Activated CD4-positive, alpha-beta T cell treated with anti-CD3 and anti-CD28 coated beads, Interleukin-2, Interleukin-4, amounts not matched to agents 100 ng/mL and 50 ng/mL, durations not matched to agents 16 hours and 8 hours (primary cell): ENCODE data around the gene FAM186B.

Experiments used
- DNase-seq: peaks from one replicate; pipeline ENCODE4 v3.0.0-alpha.2; 2020; ENCODE audit warnings: low spot score

Gene FAM186B

GRCh38 chr12:49552014-49552413 lies 53.4 kb downstream of the FAM186B start:
- DNase-seq, result no peak

GRCh38 chr12:49550693-49551252 lies 54.7 kb downstream of the FAM186B start:
- no peak for DNase-seq

- no peak for DNase-seq
Measured at GRCh38 chr12:49549735-49550692, 55.4 kb downstream of the FAM186B start.

GRCh38 chr12:49548822-49549648 lies 56.4 kb downstream of the FAM186B start:
- no peak for DNase-seq

- DNase-seq, result no peak
Measured at GRCh38 chr12:49548481-49548821, 57.0 kb downstream of the FAM186B start.

- no peak for DNase-seq
Measured at GRCh38 chr12:49547090-49547690, 58.2 kb downstream of the FAM186B start.

- DNase-seq, result no peak
Measured at GRCh38 chr12:49546481-49546880, 59.0 kb downstream of the FAM186B start.

- no peak for DNase-seq
Measured at GRCh38 chr12:49545815-49546214, 59.6 kb downstream of the FAM186B start.

- DNase-seq, result no peak
Measured at GRCh38 chr12:49543914-49544815, 61.3 kb downstream of the FAM186B start.

- no peak for DNase-seq
Measured at GRCh38 chr12:49543221-49543913, 62.1 kb downstream of the FAM186B start.

GRCh38 chr12:49542592-49543160 lies 62.8 kb downstream of the FAM186B start:
- no peak for DNase-seq

- DNase-seq, result no peak
Measured at GRCh38 chr12:49541911-49542505, 63.4 kb downstream of the FAM186B start.

- DNase-seq, result no peak
Measured at GRCh38 chr12:49541140-49541861, 64.1 kb downstream of the FAM186B start.

GRCh38 chr12:49540229-49541139 lies 65.0 kb downstream of the FAM186B start:
- no peak for DNase-seq

GRCh38 chr12:49539406-49540228 lies 65.8 kb downstream of the FAM186B start:
- no peak for DNase-seq

GRCh38 chr12:49538510-49539403 lies 66.7 kb downstream of the FAM186B start, which contains the start of gene KCNH3:
KCNH3 (plus strand) TSS chr12:49539030; CDS start chr12:49539417, 387 bp downstream.
- peak; percentile 79 for DNase-seq
